HepG2 (cell line): ENCODE measurements around the gene DCLK1. TPM values are rescaled to one million over a fixed set of nuclear protein-coding genes. Genes with fewer than 3 reads are reported as not detected.

Experiments used
- BATF2 ChIP-seq: sonication (generic); formaldehyde crosslinking; IDR thresholded peaks from 2 replicates; pipeline ENCODE4 v1.8.0; 2022; ENCODE audit warnings: mild to moderate bottlenecking, missing genetic modification reagents, moderate library complexity
- MAFF ChIP-seq: IDR thresholded peaks from 2 replicates; pipeline ENCODE4 v1.6.1; 2011; ENCODE audit warnings: low read depth, low read length, improper control_type of control experiment
- RFXANK ChIP-seq: IDR thresholded peaks from 2 replicates; pipeline ENCODE4 v1.6.1; 2016
- TARDBP ChIP-seq: sonication (generic); formaldehyde crosslinking; IDR thresholded peaks from 2 replicates; pipeline ENCODE4 v1.8.0; 2022; ENCODE audit warnings: mild to moderate bottlenecking, missing genetic modification reagents
- THAP9 ChIP-seq: sonication (generic); formaldehyde crosslinking; IDR thresholded peaks from 2 replicates; pipeline ENCODE4; 2020; ENCODE audit warnings: missing genetic modification reagents, mild to moderate bottlenecking, borderline replicate concordance
- ZNF710 ChIP-seq: sonication (generic); formaldehyde crosslinking; IDR thresholded peaks from 2 replicates; pipeline ENCODE4 v1.5.0; 2020; ENCODE audit warnings: mild to moderate bottlenecking, missing genetic modification reagents, borderline replicate concordance
- ZNF816 ChIP-seq: sonication (generic); formaldehyde crosslinking; IDR thresholded peaks from 2 replicates; pipeline ENCODE4 v1.8.0; 2022; ENCODE audit warnings: missing genetic modification reagents, mild to moderate bottlenecking, borderline replicate concordance
- polyA plus RNA-seq, 8 experiments: library from polyadenylated mRNA; depleted of rRNA in 3 of 8; stranded (reverse) in 7 of 8; unstranded in 1 of 8; fragments of >200 nt; fragmentation: Illumina TruSeq in 4 of 8; extraction: Trizol in 4 of 8; gene quantifications; 2 replicates each; pipeline versions ENCODE4 v1.2.1 to v1.2.3, GENCODE V29; 2011 to 2016; ENCODE audit warnings: low read depth in 4 of 8, missing spikeins in 1 of 8, mixed read lengths in 1 of 8; ENCODE audit not compliant: insufficient read depth in 1 of 8
- total RNA-seq, 5 experiments: library from RNA; depleted of rRNA; stranded (reverse); fragments of >200 nt; fragmentation: Illumina TruSeq; extraction: Trizol; gene quantifications; 2 replicates each; pipeline ENCODE4 v1.2.3, GENCODE V29; 2016; ENCODE audit warnings: low read depth in 1 of 5
- TF ChIP-seq, protein P1 (sequence below): sonication (generic); formaldehyde crosslinking; conservative IDR thresholded peaks from 2 replicates; pipeline ENCODE4 v1.8.1; 2023; ENCODE audit warnings: missing genetic modification reagents

Gene DCLK1
- total and polyA plus RNA-seq, 2 of the 13 experiments (the other 11 are each of a cell fraction or from before 2014, with no cell fraction given): not detected

DNA sequence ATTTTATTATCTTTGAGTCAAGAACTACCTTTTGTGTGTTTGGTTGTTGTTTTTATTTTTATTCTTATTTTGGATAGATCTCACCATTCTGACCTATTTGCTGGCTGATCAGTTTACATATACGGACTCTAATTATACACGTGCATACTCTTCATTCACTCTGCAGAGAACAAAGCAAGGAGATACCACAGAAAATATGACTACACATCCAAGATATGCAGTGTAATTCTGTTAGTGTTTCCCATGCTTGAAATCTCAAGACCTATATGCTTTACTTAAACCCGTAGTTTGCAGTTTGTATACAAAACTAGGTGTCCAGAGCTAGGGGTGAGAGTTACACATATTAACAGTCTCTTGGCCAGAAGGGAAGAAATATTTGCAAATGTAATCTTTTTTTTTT, 205.5 kb downstream of the DCLK1 start (continued):
- no peak for TF ChIP-seq ZNF710 (CRISPR knock-in tag)
- TF ChIP-seq BATF2 (CRISPR knock-in tag): no peak
- TF ChIP-seq, protein P1, sequence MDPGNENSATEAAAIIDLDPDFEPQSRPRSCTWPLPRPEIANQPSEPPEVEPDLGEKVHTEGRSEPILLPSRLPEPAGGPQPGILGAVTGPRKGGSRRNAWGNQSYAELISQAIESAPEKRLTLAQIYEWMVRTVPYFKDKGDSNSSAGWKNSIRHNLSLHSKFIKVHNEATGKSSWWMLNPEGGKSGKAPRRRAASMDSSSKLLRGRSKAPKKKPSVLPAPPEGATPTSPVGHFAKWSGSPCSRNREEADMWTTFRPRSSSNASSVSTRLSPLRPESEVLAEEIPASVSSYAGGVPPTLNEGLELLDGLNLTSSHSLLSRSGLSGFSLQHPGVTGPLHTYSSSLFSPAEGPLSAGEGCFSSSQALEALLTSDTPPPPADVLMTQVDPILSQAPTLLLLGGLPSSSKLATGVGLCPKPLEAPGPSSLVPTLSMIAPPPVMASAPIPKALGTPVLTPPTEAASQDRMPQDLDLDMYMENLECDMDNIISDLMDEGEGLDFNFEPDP (CRISPR knock-in tag): no peak
- no peak for TF ChIP-seq RFXANK (CRISPR knock-in tag)
- no peak for TF ChIP-seq MAFF
- no peak for TF ChIP-seq THAP9 (CRISPR knock-in tag)
- no peak for TF ChIP-seq TARDBP (CRISPR knock-in tag)
- TF ChIP-seq ZNF816 (CRISPR knock-in tag): no peak
